Measurements from ENCODE around the gene ANTXR1.

Gene ANTXR1

DNA sequence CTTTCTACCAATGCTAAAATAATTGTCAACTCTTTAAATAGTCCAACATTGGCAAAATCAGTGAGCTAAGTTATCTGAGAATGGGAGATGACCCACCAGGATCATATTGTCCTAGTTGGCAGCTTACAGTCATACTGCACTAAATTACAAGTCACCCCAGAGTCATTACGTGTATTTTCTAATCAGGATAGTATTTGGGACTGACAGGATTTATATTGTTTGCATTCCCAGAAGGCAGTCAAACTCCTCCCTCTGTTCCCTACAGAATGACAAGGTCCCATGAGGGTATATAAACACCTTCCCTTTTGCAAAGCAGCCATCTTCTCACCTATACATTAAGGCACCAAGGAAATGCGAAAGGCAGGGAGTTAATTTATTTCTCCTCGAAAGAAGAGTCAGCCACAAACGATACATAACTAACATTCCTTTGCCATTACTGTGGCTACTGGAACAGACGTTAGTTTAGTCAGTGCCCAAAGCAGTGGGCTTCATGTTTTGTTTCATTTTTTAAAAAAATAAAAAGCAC lies 125.3 kb downstream of the ANTXR1 start:
- DNase-seq (ENCODE audit: low spot score): no peak

DNA sequence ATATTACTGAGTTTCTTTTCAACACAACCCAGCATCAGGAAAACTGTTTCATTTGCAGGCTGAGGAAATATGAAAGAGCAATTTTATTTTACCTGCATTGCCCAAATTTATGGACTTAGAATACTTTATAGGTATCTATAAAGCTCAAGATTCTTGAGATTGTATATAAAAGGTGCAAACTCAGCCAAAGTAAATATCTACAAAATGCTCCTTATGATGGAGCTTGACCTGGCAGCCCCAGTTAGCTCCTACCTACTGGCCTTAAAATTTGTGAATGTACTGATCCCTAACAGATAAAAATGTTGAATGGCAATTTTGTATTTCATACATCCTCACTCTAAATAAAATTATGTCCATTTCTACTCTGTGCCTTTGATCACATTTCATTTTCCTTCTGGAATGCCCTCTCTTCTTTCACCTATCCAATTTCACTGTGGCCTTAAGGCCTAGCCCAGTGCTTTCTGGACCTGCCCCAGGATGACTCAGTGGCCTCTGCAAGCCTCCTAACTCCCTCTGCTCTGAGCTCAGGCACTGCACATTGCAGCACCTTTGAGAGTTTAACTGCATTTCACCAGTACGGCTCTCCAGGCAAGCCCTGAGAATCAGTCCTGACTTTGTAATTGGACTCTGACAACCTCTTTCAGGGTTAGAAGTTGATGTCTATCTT lies 125.9 kb downstream of the ANTXR1 start:
- no peak for DNase-seq (ENCODE audit: low spot score)

DNA sequence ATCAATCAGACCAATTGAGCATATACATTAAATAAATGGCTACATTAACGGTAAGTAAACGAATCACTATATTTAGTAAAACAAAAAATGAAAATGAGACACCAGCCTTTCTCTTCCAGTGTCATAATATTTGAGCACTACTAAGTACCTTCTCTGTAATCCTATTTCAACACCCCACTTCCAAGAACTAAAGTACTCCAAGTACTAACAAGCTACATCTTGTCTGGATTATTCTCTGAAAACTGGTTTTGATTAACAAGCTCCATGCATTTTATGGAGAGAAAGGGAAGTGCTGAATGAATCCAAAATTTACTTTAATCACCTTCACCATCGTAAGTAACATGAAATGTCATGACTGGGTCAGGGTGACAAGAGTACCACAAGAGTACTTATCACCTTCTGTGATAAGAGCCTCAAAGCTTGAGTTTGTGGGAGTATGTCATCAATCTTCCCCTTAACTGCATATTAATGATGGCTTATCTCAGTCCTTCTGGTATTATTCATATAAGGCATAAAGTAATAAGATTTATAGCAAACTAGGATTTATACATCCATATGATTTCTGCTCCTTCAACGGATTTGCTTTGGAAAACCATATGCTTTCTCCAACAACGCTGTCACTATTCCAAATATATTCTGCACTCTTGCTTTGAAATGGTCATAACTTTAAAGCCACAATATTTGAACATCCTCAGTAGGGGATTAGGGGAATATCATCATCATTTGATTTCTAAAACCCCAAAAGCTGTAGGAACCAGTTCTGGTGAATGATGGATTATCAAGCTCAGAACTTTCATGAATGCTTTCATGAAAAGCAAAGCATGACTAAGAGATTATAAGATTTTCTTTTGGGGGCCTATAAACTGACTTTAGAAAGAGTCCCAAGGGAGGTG lies 127.0 kb downstream of the ANTXR1 start:
- no peak for DNase-seq (ENCODE audit: low spot score)

DNA sequence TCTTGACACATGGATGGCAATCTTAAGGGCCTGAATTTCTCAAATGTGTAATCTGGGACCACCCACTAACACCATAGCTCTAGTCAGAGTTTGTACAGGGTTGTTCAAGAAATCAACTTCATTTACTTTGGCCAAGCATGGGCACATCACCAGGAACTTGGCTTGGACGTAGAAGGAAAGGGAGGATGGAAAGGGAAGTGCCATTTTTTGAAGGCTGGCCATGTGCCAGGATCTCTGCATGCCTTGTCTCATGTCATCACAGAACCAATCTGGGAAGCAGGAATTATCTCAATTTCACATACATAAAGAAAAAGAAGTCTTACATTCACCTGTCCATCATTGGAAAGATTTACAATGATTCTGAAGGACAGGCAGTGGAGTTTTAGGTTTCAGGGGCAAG lies 128.1 kb downstream of the ANTXR1 start:
- no peak for DNase-seq (ENCODE audit: low spot score)

DNA sequence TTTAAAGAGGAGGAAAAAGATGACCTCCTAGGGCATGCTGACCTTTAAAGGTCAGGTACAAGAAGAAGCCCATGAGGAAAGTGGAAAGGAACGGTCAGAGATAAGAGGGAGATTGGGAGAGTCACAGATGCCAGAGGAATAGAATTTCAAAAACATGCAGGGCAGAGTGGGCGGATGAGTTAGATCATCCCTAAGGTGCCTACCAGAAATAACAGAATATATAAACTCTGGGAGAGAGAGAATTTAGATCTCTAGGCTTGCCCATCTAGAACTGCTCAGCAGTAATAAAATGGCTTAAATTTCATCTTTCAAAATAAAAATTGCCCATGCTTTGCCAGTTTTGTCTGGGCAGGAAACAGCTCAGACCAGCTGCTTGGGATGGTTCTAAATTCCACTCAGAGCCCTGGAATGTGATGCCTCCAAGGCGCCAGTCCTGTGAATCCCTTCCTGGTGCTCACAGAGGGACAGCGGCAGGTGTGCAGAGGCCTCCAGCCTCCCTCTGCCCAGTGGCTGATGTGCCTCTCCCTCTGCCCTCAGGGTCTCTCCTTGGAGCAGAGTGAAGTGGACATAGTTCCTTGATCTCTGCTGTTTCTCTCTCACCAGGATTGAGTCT lies 130.9 kb downstream of the ANTXR1 start:
- DNase-seq (ENCODE audit: low spot score): no peak

DNA sequence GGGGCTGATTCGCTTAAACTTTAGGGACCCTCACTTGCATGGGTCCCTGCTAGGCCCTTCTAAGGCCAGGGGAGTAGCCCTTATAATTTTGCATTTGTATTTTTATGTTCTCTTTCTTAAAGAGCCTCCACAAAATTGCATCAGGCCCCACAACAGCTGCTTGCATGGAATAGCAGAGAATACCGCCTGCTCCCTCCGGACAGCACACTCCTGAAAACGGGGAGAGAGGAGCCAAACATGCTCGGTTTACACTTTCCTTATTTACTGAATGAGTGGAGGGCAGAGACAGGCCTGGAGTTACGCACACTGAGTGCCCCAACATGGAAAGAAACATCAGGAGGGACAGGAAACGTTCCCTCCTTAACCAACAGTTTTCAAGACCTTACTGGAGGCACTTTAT lies 132.2 kb downstream of the ANTXR1 start:
- DNase-seq (ENCODE audit: low spot score): no peak

DNA sequence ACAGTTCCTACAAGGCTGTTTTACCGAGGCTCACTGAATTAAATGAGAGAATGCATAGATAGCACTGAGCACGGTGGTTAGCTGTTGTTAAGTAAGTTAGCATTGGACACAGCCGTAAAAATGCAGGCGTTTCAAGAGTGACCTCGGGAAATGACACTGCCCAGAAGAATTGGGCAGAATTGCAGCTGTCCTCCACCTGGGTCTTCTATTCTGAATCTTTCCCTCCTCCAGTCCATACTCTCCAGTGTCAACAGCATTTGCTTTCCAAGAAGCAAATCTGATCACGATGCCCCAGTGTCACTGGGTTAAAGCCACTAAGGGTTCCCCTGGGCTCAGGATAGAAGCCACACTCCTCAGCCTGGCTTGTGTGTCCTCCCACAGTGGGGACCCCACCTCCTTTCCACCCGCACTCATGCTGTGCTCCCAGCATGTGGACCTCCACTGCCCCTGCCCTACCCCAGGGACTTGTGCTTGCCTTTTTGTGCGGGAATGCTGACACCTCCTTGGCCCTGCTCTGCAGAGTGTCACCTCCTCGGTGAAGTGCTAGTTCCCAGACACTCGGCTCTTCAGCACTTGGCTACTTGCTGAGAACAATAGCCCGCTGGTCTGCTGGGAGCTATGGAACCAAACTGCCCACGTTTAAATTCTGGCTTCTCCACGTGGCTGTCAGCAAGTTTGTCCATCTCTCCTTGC lies 135.0 kb downstream of the ANTXR1 start:
- DNase-seq (ENCODE audit: low spot score): no peak

DNA sequence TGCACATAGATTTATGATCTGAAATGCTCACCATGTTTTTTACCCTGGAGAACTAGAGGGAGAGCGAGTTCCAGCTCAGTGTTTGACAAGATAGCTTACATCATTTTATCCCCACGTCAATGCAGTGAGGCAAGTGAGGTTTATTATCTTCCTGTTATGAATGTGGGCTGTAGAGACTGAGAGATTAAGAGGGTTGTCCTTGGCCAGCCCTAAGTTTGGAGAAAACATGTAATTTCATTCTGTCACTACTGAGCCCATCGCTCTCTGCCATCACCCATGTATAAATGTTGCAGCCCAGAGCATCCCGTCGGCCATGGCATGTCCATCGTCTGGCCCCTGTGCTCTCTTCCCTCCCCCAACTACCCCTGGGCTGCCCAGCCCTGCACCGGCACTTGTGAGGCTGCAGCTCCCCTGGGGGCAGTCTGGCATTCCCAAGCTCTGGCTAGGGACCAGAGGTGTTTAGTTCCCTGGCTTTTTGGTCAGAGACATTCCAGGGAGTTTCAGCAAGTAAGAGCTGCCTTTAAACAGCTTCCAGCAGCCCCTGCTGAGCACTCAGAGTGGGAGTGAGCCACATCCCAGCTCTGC lies 136.7 kb downstream of the ANTXR1 start:
- DNase-seq (ENCODE audit: low spot score): no peak

DNA sequence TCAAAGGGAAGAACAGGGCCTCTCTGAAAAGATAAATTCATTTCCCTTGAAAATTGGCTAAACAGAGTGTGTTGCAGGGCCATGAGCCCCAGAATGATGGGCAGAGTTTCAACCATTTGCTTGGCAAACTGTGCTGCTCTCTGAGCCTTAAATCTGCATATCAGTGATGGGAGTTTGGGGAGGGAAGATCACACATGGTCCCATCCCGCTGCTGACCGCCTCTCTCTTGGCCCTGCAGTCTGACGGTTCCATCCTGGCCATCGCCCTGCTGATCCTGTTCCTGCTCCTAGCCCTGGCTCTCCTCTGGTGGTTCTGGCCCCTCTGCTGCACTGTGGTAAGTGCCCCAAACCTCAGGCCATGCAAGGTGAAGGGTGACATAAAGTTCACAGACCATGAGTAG lies 139.0 kb downstream of the ANTXR1 start:
- no peak for DNase-seq (ENCODE audit: low spot score)

DNA sequence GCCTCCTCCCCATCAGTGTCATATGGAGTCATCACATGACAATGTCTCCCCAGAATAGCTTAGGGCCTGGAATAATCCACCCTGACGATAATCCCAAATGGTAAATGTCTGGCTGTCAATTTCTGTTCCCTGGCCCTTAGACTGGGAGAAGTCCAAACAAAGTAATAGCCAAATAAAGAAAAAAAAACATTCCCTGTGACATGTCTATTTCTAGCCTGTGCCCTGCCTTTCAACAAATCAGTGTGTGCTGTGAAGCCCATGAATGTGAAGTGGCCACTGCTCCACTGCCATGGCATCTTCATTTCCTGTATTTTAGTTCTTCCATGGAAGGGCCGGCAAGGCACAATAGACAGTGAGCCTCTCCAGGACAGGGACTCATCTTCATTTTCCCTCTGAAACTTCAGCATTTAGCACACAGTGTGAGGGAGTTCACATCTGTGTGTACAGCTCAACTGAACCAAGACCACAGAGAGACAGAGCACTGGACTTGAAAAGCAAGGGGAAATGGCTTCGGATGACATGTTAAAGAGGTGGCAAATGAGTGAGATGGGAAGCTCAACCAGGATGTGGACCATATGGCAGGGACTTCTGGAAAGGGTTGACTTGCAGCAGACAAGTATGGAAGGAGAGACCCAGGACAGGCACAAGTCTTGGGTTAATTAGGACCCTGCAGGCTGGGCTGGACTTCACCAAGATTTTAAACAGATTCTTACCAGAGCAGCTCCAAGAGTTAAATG lies 140.0 kb downstream of the ANTXR1 start:
- no peak for DNase-seq (ENCODE audit: low spot score)

DNA sequence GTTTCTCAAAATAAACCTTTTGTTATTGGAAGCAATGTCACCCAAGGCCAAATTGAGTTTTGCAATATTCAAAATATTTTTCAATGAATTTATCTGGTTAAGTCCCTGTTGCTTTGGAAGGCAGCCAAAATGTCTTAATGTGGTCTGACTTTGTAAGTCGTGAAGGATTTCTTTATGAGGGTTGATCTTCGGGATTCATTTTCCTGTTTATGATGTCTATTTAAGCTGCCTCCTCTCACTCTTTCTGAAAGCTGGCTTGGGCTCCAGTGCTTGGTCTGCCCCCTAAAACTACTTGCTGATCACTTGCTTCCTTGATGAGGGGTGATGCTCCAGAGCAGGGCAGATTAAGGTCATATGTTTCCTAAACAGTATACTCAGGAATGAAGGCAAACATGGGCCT lies 141.1 kb downstream of the ANTXR1 start:
- DNase-seq (ENCODE audit: low spot score): no peak

DNA sequence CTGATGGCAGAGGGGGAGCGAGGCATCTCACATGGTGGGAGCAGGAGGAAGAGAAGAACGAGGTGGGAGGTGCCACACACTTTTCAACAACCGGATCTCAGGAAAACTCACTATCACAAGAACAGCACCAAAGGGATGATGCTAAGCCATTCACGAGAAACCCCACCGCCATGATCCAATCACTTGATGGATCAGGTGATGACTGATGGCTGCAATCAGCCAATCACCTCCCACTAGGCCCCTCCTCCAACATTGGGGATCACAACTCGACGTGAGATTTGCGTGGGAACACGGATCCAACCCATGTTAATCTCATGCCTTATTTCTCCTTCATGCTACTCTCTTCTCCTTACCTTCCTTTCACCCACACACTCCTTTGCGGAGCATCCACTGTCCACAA lies 143.6 kb downstream of the ANTXR1 start:
- DNase-seq (ENCODE audit: low spot score): no peak

DNA sequence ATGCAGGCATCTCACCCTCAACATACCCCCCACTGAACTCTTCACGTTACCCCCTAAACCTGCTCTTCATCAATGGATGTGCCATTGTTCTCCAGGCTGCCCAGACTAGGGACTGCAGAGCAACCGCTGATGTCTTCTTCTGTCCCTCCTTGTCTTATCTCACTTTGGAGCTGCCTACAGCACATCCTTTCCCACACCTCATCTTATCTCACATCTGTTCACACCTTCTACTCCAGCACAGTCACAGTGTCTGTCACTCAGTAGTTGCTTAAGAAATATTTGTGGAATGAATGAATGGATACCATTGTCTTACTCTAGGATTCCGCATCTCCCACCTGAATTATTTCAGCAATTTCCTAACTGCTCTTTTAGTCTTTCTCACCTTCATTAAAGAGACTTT lies 144.5 kb downstream of the ANTXR1 start:
- DNase-seq (ENCODE audit: low spot score): no peak

DNA sequence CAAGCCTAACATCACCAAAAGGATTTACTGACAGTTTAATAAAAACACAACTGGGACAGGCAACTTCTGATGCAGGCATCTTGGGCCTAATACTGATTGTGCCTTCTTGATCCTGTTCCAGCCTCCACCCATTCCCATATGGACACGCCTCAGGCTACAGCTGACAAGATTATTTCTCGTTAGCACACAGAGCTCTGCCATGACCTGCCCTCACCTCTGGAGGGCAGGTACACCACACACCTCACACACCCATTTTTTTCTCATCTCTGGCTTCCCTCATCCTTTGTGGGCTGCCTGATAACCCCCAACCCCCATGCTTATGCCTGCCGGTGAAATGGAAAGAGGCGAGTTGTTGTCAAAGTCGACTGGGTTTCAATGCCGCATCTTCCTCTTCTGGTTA lies 147.0 kb downstream of the ANTXR1 start:
- DNase-seq (ENCODE audit: low spot score): no peak

DNA sequence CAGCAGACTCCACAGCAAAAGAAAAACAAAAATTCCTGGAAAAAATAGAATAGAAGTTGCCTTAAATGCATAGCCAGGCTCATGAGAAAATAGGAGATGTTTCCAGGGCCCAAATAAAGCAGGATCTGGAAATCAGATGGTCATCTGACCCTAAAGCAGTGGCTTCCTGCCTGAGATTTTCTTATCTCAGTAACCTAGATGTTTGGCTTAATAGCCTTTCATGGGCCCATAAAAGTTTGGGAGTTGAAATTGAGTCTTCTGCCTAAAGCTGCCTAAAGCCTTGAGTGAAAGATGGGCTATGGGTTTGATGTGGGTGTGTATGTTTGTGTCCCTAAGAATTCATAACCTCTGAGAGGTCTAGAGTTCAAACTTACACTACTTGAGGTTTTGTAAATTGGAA lies 149.1 kb downstream of the ANTXR1 start:
- DNase-seq (ENCODE audit: low spot score): no peak

DNA sequence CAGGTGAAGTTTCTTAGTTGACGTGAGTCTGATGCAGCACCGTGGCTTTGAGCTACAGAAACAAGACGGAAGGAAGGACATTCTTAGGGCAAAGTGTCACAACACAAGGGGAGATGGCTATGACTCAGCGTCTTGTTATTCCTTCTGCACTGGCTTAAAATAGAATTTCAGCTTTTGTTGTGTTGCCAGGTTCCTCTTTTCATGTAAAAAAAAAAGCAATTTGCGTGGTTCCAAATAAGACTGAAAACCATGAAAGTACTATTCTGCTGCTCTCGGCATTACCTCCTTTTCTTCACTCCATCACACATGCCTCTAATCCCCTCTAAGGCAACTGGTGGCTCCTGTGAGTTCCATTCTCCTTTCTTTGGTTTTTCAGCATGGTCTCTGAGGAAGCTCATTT lies 150.1 kb downstream of the ANTXR1 start:
- no peak for DNase-seq (ENCODE audit: low spot score)

DNA sequence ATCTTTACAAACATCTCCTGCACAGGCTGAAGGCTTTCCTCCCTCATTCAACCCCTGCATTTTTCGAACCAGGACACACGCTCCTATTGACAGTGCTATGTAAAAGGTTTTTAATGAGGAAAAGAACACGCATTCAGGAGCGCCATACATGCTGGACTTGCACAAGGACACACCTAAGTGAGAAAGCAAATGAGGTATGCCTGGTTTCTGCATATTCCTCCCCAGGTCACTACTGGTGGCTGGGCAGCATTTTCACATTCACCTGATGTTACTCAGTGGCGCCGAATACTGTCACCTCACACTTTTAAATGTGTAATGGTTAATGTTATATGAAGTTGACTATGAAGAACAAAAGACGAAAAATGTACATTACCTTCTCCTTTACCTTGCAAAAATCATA lies 150.6 kb downstream of the ANTXR1 start:
- DNase-seq (ENCODE audit: low spot score): no peak

DNA sequence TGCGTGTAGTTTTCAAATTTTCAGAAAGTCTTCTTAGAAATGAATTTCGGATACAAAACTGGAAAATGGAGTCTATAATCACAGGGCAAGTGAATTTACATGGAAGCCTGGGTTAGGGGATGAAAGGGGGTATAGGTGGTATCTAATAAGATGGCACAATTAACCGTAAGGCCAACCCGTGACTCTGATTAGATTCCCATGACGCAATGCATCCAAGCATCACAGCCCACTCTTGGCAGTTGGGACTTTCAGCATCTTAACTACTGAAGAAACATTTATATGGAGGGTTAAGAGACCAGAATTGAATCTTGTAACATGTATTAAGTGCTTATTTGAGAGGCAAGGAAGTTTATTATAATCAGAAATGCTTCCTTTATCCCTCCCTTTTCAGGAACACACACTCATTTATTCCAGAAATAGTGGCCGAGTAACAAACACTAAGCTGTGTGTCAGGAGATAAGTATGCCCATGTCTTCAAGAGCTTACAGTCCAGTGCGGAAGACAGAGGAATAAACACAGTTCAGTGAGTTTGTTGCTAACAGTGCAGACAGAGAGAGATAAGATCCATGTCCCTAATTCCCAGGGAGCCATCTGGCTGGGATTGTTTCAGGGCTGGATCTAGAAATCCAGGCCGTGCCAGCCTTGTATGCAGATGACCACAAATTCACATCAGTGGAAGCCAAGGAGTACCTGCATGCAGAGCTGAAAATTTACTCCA lies 151.2 kb downstream of the ANTXR1 start:
- no peak for DNase-seq (ENCODE audit: low spot score)

DNA sequence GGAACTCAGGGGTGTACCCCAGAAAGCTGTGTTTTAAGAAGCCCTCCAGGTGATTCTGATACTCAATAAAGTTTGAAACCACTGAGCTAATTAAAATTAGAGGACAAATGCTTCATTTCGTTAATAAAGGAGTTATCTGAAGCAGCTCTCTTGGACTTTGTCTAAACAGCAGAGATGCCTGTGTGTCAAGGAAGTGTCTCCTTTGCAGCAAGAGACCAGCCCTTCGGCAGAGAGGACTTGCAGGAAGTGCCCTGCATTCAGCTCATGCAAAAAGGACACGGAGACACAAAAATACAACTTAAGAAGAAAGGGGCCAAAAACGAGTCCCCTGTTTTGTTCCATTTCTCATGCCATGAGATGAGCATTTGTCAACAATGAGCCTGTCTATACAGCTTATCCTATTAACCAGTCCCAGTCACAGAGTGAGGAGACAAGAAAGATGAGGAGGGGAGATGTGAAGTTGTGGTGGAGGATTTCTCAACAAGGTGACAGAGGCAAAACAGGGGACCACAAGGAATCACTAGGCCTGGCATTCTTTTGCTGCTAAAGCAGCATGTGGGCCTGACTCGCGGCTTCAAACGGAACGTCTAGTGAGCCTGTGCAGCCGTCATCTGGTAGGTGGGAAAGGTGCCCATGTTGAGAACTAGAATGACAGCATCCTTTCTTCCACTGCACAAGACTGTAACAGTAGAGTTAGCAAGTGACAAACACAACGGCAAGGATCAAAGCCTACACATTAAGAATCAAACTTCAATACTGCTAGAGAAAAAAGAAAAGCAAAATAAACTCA lies 152.3 kb downstream of the ANTXR1 start:
- no peak for DNase-seq (ENCODE audit: low spot score)

DNA sequence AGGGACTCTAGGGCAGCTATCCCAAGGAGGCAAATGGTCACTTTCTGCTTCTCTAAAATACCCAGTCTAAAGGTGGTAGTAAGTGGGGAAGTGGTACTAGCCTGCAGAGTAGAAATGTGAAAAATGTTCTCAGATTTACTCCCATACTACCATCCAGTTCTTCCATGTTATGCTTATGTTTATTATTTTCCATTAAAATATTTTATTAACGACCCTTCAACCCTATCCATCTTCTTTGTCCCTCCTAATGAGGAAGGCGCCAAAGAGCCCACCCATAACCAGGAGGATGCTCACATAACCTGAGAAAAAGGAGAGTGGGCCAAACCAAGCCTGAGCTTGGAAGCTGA lies 153.5 kb downstream of the ANTXR1 start:
- no peak for DNase-seq (ENCODE audit: low spot score)

Data from hematopoietic multipotent progenitor cell treated with erythropoietin and hydrocortisone succinate and interleukin-3 and kit ligand, for 17 days (in vitro differentiated cells).